HS-5 (cell line): ENCODE data around the gene SOX1.

Experiments
- DNase-seq: peaks from one replicate; pipeline ENCODE4 v3.0.0-alpha.2; 2012; ENCODE audit warnings: low read depth

The SOX1 gene

DNA sequence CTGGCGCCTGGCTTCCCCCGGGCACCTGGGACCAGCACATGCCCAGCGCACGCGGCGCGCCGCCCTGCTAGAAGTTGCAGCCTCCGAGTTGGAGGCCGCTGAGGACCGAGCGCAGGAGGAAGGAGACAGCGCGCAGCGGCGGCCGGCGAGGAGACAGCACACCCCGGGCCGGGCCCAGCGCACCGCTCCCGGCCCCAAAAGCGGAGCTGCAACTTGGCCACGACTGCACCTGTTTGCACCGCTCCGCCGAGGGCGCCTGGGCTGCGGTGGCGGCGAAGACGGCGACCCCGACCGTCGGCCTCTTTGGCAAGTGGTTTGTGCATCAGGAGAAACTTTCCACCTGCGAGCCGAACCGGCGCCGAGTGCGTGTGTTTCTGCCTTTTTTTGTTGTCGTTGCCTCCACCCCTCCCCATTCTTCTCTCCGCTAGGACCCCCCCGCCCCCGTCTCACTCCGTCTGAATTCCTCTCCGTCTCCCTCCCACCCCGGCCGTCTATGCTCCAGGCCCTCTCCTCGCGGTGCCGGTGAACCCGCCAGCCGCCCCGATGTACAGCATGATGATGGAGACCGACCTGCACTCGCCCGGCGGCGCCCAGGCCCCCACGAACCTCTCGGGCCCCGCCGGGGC is at the start of gene SOX1:
TSS of gene SOX1 (plus strand) at position 34 of the 626 bp plus-strand sequence. CDS start at position 544, 510 bp downstream.
- no peak for DNase-seq

DNA sequence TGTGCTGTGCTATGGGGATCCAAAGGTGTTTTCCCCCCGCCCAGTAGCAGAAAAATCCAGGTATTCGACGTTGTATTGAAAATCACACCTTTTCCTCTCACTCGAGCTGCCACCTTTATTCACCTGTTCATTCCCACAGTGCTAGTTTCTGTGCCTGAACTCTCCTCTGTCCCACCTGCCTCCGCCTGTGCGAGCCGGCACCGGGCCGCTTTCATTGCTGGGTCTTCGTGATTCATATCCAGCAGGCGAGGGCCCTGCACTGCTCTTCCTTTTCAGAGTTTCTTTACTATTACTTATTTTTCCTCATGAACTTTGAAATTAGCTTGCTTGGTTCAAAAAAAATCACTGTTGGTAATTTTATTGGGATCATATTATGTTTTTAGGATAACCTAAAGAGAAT is 42.4 kb upstream of the SOX1 start:
- no peak for DNase-seq

- DNase-seq, result no peak
Measured at GRCh38 chr13:112027250-112027649, 39.7 kb upstream of the SOX1 start.

DNA sequence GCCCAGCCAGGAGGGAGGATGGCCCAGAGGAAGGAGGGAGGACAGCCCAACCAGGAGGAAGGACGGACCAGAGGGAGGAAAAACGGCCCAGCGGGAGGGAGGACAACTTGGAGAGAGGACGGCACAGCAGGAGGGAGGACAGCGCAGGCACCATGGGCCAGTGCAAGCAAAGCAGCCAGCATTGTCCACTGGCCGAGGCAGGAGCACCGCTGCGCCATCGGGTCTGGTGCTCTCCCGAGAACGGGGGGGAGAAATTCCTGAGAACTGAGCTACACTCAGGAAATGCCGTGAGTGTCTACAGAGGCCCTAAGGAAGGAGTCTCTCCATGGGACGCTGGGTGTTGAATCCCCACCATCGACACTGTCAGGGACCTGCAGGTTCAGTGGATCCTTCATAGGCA is 38.5 kb upstream of the SOX1 start:
- no peak for DNase-seq

DNA sequence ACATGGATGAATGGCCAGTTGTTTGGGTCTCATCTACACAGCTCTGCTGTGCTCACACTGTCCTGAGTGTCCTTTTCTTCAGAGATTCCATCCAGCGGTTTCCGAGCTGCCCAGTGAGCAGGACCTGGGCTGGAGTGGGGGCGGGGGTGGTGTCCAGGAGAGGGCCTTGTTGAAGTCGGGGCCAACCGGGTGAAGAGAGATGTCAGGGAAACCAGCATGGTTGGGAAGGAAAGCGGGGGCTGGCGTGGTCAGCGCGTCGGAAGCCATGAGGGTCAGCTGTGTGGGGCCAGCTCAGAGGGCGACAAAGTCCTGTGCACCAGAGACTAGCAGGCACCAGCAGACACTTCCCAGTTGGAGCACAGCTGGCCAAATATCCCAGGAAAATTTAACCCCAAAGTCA is 37.8 kb upstream of the SOX1 start:
- DNase-seq, result no peak

DNA sequence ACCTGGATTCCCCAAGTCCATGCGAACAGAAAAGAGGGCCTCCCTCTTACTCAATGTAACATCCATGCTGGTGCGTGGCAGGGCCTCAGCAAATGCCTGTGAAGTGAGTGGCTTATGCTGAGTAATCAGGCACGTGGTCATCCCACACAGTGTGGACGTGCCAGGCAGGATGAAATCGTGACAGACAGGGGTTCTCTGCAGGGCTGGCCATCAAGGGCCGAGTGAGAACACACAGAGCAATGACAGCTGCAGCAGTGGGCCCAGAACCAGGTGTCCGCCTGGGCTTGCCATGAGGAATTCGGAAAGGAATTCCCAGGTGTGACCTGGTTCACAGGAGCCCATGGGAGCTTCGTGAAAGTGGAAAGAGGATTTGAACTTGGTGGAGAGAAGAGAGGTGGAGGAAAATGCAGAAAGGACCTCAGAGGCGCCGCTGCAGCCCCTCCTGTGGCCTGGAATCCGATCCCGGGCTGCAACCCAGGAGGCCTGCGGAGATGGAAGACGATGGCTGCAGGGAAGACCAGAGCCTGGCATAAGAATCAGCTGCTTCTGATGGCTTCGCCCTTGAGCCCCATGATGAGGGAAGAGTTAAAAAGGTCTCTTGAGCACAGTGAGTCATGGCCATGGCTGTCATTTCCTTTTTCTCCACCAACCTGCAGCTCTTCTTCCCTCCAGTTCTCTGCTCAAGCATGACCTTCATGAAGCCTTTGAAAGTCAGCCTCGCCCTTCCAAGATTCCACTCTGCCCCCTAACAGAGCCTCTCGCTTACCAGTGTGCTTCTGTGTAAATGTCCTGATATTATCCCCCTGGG is 34.6 kb upstream of the SOX1 start:
- no peak for DNase-seq

GRCh38 chr13:112034231-112034630 is 32.7 kb upstream of the SOX1 start:
- no peak for DNase-seq

DNA sequence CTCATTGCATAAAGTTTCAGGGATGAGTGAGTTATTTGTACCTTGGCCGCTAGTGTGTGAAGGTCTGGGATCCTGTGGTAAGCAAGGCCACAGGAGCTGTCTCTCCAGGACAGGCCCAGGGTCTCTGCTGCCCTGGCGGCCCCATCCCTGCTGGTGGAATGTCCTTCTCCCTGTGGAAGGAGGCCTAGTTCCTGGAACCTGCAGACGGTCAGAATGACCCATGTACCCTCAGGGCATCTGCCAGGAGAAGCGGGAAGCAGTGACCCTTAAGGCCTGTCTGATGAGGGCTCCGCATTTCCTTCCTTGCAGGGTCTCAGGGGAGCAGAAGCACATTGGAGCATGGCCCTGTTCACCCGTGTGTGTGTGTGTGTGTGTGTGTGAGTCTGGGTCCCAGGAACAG is 32.1 kb upstream of the SOX1 start:
- no peak for DNase-seq

DNA sequence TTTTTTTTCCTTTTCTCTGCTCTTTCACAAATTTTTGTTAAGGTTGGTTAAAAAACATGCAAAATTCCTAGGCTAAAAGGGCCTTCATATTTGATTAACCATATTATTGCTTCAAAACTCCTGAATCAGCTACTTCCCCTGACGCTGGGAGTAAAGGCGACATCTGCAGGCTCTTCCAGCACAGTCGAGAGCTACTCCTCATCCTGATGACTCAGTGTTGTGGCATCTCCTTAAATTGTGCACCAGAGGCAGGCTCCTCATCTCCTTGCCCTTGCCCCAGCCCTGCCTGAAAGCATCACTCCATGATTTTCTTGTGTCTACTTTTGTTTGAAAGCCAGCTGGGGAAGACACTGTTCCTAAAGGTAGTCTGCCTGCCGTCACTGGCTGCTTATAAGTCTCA is 24.5 kb upstream of the SOX1 start:
- DNase-seq, result no peak

- no peak for DNase-seq
Measured at GRCh38 chr13:112052213-112052612, 14.7 kb upstream of the SOX1 start.

DNA sequence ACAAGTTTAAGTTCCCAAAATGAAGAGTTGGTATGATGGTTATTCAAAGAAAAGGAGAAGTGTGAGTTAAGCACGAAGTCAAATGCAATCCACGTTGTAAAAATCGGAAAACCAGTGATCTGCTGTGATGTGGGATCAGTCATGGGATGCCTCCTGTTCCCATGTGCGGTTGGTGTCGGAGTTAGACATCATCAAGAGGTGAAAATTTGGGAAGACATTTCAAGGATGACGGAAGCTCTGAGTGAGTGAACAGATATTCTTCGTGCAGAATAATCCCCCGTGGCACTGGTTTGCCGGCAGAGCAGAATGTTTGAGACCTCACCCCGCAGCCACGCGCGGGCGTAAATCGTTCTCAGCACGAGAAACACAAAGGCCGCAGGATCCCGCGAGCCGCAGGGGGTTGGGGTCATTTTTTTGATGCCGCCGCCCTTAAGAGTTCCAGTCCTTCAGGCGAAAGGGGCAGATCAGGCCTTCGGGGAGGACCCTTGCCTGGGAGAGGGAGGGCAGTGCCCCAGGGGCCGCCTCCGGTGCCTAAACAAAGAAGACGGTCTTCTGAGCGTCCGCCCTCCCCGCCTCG is 13.7 kb upstream of the SOX1 start:
- DNase-seq, result no peak

- no peak for DNase-seq
Measured at GRCh38 chr13:112053744-112054615, 13.0 kb upstream of the SOX1 start.

DNA sequence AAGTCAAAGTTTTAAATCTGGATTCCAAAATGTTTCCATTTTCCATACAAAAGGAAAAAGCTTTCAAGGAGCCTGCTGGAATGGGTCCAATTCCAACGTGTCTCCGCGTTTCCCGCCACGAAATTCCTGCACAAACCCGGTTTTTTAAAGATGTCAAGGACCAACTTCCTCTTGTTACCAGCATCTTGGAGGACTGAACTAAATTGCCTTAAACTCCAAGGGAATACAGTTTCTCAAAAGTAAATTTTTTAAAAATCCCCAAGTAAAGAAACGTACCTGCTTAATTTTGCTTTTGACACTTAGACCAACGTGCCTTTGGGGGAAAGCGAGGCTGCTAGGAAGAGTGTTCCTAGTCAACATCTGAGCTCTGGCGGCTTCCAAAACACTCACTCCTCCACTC is 12.3 kb upstream of the SOX1 start:
- no peak for DNase-seq

DNA sequence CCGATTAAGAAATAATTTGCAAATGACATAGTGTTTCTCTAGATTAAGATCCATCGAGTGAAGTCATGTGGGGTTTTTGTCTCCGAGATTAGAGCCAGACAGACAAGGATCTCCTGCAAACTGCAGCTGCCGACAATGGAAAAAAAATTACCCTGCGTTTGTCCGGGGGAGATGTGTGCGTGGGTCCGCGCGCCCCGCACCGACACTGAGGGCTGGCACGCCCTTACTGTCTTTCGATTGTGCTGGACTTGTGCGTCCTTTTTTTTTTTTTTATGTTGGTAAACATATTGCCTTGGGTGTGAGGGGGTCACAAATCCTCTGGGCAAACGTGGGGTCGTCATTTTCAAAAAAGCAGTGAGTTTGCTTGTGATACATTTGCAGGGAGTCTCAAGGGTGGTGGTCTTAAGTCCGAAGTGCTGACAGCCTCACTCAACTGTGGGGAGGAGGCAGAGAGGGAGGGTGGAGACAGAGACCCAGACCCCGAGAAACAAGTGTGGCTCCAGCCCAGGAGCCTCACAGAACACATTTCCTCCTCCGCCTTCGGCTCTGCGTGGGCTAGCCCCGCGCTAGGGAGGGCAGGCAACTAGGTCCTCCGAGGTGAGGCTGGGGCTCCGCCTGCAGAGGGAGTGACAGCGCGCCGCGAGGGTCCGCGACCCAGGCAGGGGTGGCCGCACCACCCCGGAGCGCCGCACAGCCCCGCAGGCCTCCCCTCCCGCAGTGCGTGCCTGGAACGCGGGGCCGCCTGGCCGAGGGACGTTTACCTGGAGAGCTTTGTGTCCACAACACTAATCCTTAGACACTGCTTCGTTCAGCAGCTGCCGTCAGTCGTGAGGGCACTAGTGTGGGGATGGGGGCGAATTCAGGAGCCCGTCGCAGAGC is 11.7 kb upstream of the SOX1 start:
- no peak for DNase-seq

DNA sequence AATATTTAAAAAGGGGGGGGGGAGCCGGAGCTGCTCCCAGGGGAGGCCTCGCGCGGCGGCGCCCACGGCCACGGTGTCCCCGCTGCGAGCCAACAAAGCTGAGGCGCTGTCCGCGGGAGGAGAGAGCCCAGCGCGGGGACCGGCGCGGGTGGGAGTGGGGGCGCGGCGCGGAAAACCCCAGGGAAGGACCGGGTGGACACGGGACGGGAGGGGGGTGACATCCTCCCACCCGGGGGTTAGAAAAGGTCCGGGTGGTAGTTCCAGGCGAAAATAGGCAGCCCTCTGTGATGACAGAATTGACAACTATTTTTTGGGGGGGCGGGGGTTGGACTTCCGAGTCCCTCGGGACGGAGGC is 11.1 kb upstream of the SOX1 start:
- no peak for DNase-seq

- DNase-seq, result no peak
Measured at GRCh38 chr13:112056284-112056727, 10.6 kb upstream of the SOX1 start.

- DNase-seq, result no peak
Measured at GRCh38 chr13:112056739-112057438, 10.1 kb upstream of the SOX1 start.

DNA sequence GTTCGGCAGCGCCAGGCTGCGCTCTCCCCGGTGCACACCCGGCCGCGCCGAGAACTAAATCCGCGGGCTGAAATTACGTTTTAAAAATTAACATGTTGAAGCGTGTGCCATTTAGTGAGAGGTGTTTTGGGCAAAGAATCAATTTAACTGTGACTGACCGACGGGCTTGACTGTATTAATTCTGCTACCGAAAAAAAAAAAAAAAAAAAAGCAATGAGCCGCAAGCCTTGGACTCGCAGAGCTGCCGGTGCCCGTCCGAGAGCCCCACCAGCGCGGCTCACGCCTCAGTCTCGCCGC is 9.6 kb upstream of the SOX1 start:
- DNase-seq, result no peak

DNA sequence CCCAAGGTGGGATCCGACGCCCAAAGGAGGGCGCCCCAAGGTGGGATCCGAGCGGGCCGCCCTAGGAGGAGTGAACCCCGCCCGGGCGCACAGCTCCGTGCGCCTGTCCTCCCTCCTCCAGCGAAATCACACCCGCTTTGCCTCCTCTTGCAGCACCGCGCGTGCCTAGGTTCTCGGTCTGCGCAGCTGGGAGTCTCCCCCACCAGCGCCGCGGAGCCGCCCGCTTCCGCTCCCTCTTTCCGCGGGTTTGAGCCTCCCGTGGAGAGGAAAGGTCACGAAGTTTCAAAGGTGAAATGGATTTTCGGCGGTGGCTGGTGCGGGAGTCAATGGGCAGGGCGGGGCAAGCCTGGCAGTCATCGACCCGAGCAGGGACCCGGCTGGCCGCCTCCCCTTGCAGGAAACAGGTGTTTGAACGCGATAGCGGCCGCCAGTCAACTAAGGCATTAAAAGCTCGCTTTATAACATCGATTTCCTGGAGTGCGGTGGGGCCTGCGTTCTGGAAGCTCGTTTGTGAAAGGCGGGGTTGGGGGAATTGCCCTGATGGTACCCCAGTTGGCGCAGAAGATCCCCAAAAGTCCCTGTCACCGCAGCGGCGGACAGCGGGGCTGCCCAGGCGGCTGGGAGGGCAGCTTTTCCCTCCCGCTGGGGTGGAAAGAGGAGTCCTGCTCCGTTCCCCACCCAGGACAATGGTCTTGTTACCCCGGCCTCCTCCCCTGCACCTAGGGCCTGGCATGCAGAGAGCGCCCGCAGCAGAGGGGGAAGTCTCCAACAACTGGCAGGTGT is 9.0 kb upstream of the SOX1 start:
- no peak for DNase-seq

- no peak for DNase-seq
Measured at GRCh38 chr13:112058519-112058873, 8.5 kb upstream of the SOX1 start.
